Measurements from ENCODE around the gene MRPS2. TPM values are rescaled to one million over a fixed set of nuclear protein-coding genes. Genes with fewer than 3 reads are reported as not detected.
A peak's percentile ranks its signal among the peaks of the same experiment; 100 is the strongest.

MRPS2 gene
- total and polyA plus RNA-seq, 2 experiments from 2014 or later = 83.2 to 116 TPM

DNA sequence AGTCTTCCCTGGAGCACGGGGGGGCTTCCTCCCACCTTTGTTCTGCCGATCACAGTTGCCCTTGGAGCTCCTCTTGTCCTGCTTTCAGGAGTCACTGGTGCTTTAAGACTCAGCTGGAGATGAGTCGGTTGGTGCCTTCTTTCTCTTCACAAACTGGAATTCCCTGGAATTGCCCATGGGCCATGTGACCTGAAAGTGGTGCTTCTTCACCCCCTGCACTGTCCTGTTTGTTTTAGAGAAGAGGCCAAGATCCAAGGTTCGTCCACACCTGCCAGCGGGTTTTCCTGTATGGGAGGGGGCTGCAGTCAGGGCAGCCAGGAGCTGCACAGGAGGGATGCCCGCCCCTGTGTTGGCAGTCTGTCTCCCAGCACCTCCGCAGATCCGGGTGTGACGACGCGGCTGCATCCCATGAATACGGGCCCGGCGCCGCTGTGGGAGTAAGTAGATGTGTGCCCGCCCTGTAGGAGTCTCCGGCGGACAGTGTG lies 9.5 kb upstream of the MRPS2 start:
- H3K27ac ChIP-seq (ENCODE audit: low read depth) = no peak overlapping the region
- no peak overlapping the region for H2AFZ ChIP-seq
- H3K36me3 ChIP-seq (ENCODE audit: insufficient read depth) = no peaks in the 10 kb centered on the region
- TF ChIP-seq POLR2AphosphoS5 (IDR thresholded peaks at IDR 0.05; ENCODE audit: low read depth) (no peak), NANOG (IDR thresholded peaks at IDR 0.05; ENCODE audit: borderline replicate concordance) (no peak), EZH2 (IDR thresholded peaks at IDR 0.05; ENCODE audit: low read depth, unreplicated experiment) (no peak), ZNF331 (CRISPR knock-in tag; IDR thresholded peaks at IDR 0.05; ENCODE audit: low read depth) (no peak), EZH2phosphoT487 (IDR thresholded peaks at IDR 0.05; ENCODE audit: unreplicated experiment) (no peak), CREB1 (CRISPR knock-in tag; IDR thresholded peaks at IDR 0.05; ENCODE audit: low read depth) (no peak), STAT1 (IDR thresholded peaks at IDR 0.05; ENCODE audit: unreplicated experiment) (no peak), JUNB (IDR thresholded peaks at IDR 0.05; ENCODE audit: unreplicated experiment) (no peak)
- TF ChIP-seq, protein P1, sequence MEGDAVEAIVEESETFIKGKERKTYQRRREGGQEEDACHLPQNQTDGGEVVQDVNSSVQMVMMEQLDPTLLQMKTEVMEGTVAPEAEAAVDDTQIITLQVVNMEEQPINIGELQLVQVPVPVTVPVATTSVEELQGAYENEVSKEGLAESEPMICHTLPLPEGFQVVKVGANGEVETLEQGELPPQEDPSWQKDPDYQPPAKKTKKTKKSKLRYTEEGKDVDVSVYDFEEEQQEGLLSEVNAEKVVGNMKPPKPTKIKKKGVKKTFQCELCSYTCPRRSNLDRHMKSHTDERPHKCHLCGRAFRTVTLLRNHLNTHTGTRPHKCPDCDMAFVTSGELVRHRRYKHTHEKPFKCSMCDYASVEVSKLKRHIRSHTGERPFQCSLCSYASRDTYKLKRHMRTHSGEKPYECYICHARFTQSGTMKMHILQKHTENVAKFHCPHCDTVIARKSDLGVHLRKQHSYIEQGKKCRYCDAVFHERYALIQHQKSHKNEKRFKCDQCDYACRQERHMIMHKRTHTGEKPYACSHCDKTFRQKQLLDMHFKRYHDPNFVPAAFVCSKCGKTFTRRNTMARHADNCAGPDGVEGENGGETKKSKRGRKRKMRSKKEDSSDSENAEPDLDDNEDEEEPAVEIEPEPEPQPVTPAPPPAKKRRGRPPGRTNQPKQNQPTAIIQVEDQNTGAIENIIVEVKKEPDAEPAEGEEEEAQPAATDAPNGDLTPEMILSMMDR (conservative IDR thresholded peaks at IDR 0.05; ENCODE audit: low read depth in 2 of 2) = no peak
- TF ChIP-seq, protein P2, sequence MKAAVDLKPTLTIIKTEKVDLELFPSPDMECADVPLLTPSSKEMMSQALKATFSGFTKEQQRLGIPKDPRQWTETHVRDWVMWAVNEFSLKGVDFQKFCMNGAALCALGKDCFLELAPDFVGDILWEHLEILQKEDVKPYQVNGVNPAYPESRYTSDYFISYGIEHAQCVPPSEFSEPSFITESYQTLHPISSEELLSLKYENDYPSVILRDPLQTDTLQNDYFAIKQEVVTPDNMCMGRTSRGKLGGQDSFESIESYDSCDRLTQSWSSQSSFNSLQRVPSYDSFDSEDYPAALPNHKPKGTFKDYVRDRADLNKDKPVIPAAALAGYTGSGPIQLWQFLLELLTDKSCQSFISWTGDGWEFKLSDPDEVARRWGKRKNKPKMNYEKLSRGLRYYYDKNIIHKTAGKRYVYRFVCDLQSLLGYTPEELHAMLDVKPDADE (IDR thresholded peaks at IDR 0.05) = no peak
- TF ChIP-seq, protein P3, sequence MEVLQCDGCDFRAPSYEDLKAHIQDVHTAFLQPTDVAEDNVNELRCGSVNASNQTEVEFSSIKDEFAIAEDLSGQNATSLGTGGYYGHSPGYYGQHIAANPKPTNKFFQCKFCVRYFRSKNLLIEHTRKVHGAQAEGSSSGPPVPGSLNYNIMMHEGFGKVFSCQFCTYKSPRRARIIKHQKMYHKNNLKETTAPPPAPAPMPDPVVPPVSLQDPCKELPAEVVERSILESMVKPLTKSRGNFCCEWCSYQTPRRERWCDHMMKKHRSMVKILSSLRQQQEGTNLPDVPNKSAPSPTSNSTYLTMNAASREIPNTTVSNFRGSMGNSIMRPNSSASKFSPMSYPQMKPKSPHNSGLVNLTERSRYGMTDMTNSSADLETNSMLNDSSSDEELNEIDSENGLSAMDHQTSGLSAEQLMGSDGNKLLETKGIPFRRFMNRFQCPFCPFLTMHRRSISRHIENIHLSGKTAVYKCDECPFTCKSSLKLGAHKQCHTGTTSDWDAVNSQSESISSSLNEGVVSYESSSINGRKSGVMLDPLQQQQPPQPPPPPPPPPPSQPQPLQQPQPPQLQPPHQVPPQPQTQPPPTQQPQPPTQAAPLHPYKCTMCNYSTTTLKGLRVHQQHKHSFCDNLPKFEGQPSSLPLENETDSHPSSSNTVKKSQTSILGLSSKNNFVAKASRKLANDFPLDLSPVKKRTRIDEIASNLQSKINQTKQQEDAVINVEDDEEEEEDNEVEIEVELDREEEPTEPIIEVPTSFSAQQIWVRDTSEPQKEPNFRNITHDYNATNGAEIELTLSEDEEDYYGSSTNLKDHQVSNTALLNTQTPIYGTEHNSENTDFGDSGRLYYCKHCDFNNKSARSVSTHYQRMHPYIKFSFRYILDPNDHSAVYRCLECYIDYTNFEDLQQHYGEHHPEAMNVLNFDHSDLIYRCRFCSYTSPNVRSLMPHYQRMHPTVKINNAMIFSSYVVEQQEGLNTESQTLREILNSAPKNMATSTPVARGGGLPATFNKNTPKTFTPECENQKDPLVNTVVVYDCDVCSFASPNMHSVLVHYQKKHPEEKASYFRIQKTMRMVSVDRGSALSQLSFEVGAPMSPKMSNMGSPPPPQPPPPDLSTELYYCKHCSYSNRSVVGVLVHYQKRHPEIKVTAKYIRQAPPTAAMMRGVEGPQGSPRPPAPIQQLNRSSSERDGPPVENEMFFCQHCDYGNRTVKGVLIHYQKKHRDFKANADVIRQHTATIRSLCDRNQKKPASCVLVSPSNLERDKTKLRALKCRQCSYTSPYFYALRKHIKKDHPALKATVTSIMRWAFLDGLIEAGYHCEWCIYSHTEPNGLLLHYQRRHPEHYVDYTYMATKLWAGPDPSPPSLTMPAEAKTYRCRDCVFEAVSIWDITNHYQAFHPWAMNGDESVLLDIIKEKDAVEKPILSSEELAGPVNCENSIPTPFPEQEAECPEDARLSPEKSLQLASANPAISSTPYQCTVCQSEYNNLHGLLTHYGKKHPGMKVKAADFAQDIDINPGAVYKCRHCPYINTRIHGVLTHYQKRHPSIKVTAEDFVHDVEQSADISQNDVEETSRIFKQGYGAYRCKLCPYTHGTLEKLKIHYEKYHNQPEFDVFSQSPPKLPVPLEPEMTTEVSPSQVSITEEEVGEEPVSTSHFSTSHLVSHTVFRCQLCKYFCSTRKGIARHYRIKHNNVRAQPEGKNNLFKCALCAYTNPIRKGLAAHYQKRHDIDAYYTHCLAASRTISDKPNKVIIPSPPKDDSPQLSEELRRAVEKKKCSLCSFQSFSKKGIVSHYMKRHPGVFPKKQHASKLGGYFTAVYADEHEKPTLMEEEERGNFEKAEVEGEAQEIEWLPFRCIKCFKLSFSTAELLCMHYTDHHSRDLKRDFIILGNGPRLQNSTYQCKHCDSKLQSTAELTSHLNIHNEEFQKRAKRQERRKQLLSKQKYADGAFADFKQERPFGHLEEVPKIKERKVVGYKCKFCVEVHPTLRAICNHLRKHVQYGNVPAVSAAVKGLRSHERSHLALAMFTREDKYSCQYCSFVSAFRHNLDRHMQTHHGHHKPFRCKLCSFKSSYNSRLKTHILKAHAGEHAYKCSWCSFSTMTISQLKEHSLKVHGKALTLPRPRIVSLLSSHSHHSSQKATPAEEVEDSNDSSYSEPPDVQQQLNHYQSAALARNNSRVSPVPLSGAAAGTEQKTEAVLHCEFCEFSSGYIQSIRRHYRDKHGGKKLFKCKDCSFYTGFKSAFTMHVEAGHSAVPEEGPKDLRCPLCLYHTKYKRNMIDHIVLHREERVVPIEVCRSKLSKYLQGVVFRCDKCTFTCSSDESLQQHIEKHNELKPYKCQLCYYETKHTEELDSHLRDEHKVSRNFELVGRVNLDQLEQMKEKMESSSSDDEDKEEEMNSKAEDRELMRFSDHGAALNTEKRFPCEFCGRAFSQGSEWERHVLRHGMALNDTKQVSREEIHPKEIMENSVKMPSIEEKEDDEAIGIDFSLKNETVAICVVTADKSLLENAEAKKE (CRISPR knock-in tag; IDR thresholded peaks at IDR 0.05) = no peak
- TF ChIP-seq, protein P4, sequence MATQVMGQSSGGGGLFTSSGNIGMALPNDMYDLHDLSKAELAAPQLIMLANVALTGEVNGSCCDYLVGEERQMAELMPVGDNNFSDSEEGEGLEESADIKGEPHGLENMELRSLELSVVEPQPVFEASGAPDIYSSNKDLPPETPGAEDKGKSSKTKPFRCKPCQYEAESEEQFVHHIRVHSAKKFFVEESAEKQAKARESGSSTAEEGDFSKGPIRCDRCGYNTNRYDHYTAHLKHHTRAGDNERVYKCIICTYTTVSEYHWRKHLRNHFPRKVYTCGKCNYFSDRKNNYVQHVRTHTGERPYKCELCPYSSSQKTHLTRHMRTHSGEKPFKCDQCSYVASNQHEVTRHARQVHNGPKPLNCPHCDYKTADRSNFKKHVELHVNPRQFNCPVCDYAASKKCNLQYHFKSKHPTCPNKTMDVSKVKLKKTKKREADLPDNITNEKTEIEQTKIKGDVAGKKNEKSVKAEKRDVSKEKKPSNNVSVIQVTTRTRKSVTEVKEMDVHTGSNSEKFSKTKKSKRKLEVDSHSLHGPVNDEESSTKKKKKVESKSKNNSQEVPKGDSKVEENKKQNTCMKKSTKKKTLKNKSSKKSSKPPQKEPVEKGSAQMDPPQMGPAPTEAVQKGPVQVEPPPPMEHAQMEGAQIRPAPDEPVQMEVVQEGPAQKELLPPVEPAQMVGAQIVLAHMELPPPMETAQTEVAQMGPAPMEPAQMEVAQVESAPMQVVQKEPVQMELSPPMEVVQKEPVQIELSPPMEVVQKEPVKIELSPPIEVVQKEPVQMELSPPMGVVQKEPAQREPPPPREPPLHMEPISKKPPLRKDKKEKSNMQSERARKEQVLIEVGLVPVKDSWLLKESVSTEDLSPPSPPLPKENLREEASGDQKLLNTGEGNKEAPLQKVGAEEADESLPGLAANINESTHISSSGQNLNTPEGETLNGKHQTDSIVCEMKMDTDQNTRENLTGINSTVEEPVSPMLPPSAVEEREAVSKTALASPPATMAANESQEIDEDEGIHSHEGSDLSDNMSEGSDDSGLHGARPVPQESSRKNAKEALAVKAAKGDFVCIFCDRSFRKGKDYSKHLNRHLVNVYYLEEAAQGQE (IDR thresholded peaks at IDR 0.05; ENCODE audit: unreplicated experiment) = no peak
- peaks cover 17% of the 10 kb centered on the region for H3K36me3 Mint-ChIP-seq (ENCODE audit: low read depth)
- H3K4me1 ChIP-seq (ENCODE audit: insufficient read depth) = no peaks in the 10 kb centered on the region
- peaks cover 6% of the 10 kb centered on the region for H3K27me3 Mint-ChIP-seq (ENCODE audit: insufficient read depth, low read depth, poor library complexity)
- no peak for DNase-seq (ENCODE audit: low spot score)
- no peaks in the 10 kb centered on the region; the same call in none of the 2 replicates for H4K20me1 ChIP-seq (replicated peaks; ENCODE audit: insufficient read depth)
- H3K9me3 Mint-ChIP-seq = no peaks in the 10 kb centered on the region
- H3K4me3 ChIP-seq = no peak overlapping the region
- no peaks in the 10 kb centered on the region for H3K9me2 ChIP-seq (ENCODE audit: insufficient read depth)
- no peaks in the 10 kb centered on the region for H3K27me3 ChIP-seq (ENCODE audit: insufficient read depth)
- no peak overlapping the region for H3K4me2 ChIP-seq
- H3K4me1 Mint-ChIP-seq = no peaks in the 10 kb centered on the region; the same call in 1 of the 3 replicates
- no peak overlapping the region; the same call in 1 of the 2 replicates for H3K27ac Mint-ChIP-seq
- no peak overlapping the region for H3K4me3 Mint-ChIP-seq
- peak; percentile 35; the same call in 2 of the 3 replicates for ATAC-seq
- no peaks in the 10 kb centered on the region for H3K79me2 ChIP-seq (replicated peaks; ENCODE audit: insufficient read depth)
- H3F3A ChIP-seq (replicated peaks; ENCODE audit: low read depth) = no peaks in the 10 kb centered on the region
